SK-N-SH (cell line): ENCODE measurements around the gene FBH1. TPM values are rescaled to one million over a fixed set of nuclear protein-coding genes. Genes with fewer than 3 reads are reported as not detected.

Experiments used
- CTCF ChIA-PET: fragments of 300-600, 350-600 bp; formaldehyde crosslinking; extraction: SDS; loops from one replicate; lab custom pipeline; 2021; lab: Yijun Ruan, JAX
- POLR2A ChIA-PET: fragments of 350-600 bp; sonication (Branson Sonifier 250); formaldehyde crosslinking; extraction: SDS; loops from one replicate; lab custom pipeline; 2020; ENCODE audit warnings: antibody characterized with exemption, inconsistent platforms; lab: Yijun Ruan, JAX
- DNase-seq: peaks from one replicate; pipeline ENCODE4 v3.0.0; 2012
- H2AFZ ChIP-seq: fragments of 200-600 bp; sonication (generic); 2 replicates; pipeline ENCODE4 v1.8.1; 2016; ENCODE audit warnings: antibody characterized with exemption, mild to moderate bottlenecking, low read depth
- H3F3A ChIP-seq: fragments of 200-600 bp; sonication (generic); replicated peaks from 2 replicates; pipeline ENCODE3; 2016; ENCODE audit warnings: antibody characterized with exemption, mild to moderate bottlenecking; ENCODE audit not compliant: insufficient read depth
- H3K27ac ChIP-seq, 2 experiments: fragments of 200-500 bp in 1 of 2; fragments of 200-600 bp in 1 of 2; sonication (Bioruptor generic) in 1 of 2; sonication (generic), shearing (Covaris generic) in 1 of 2; 2 replicates each; pipeline versions ENCODE4 v1.5.1 to v1.6.1; 2014 to 2016; ENCODE audit warnings: low read depth in 2 of 2, inconsistent platforms in 1 of 2, low read length in 1 of 2, mild to moderate bottlenecking in 1 of 2, mixed read lengths in 1 of 2
- H3K27me3 ChIP-seq: fragments of 200-600 bp; sonication (generic), shearing (Covaris generic); 2 replicates; pipeline ENCODE4 v1.6.1; 2016; ENCODE audit warnings: mixed run types; ENCODE audit not compliant: insufficient read depth
- H3K36me3 ChIP-seq, 2 experiments: fragments of 200-500 bp in 1 of 2; fragments of 200-600 bp in 1 of 2; sonication (Bioruptor generic) in 1 of 2; sonication (generic) in 1 of 2; replicated peaks in 1 of 2; 2 replicates each; pipeline versions ENCODE3 to v1.5.1; 2014 to 2016; ENCODE audit warnings: low read length in 1 of 2, mild to moderate bottlenecking in 1 of 2; ENCODE audit not compliant: insufficient read depth in 2 of 2, control insufficient read depth in 1 of 2
- H3K4me1 ChIP-seq, 2 experiments: fragments of 200-500 bp in 1 of 2; fragments of 200-600 bp in 1 of 2; sonication (Bioruptor generic) in 1 of 2; sonication (generic), shearing (Covaris generic) in 1 of 2; 2 replicates each; pipeline versions ENCODE4 v1.5.1 to v1.6.1; 2014 to 2016; ENCODE audit warnings: low read depth in 1 of 2, low read length in 1 of 2, mixed run types in 1 of 2; ENCODE audit not compliant: insufficient read depth in 2 of 2, control insufficient read depth in 1 of 2
- H3K4me2 ChIP-seq: fragments of 200-600 bp; sonication (generic), shearing (Covaris generic); 2 replicates; pipeline ENCODE4 v1.6.1; 2017; ENCODE audit warnings: mixed run types
- H3K4me3 ChIP-seq, 2 experiments: fragments of 200-500 bp in 1 of 2; fragments of 200-600 bp in 1 of 2; sonication (Bioruptor generic) in 1 of 2; sonication (generic), shearing (Covaris generic) in 1 of 2; 2 replicates each; pipeline versions ENCODE4 v1.5.1 to v1.8.1; 2014 to 2016; ENCODE audit warnings: low read depth in 2 of 2, inconsistent platforms in 1 of 2, low read length in 1 of 2, mild to moderate bottlenecking in 1 of 2, mixed read lengths in 1 of 2, moderate library complexity in 1 of 2
- H3K79me2 ChIP-seq: fragments of 200-600 bp; sonication (generic); 2 replicates; pipeline ENCODE4 v1.8.1; 2017; ENCODE audit warnings: mild to moderate bottlenecking; ENCODE audit not compliant: insufficient read depth
- H3K9ac ChIP-seq: fragments of 200-600 bp; sonication (generic); 2 replicates; pipeline ENCODE4 v1.6.1; 2017; ENCODE audit warnings: mixed run types
- H3K9me2 ChIP-seq: fragments of 200-600 bp; sonication (generic); 2 replicates; pipeline ENCODE4 v1.6.1; 2017; ENCODE audit warnings: mixed run types
- H3K9me3 ChIP-seq: fragments of 200-600 bp; sonication (generic); 2 replicates; pipeline ENCODE4 v1.6.1; 2017; ENCODE audit warnings: mixed run types, mild to moderate bottlenecking, moderate library complexity
- H4K20me1 ChIP-seq: fragments of 200-600 bp; sonication (generic); 2 replicates; pipeline ENCODE4 v1.6.1; 2017; ENCODE audit warnings: mild to moderate bottlenecking, mixed run types; ENCODE audit not compliant: insufficient read depth
- CHD2 ChIP-seq: fragments of 150-350 bp; IDR thresholded peaks from 2 replicates; pipeline ENCODE4 v1.6.1; 2018; ENCODE audit warnings: low read length; ENCODE audit not compliant: partially characterized antibody
- EP300 ChIP-seq, 2 experiments: IDR thresholded peaks; 2 replicates each; pipeline versions ENCODE4 v1.4.0 to v1.6.1; 2012; ENCODE audit warnings: borderline replicate concordance in 1 of 2, low read depth in 1 of 2, low read length in 1 of 2
- EZH2phosphoT487 ChIP-seq: fragments of 200-600 bp; sonication (generic); IDR thresholded peaks from 2 replicates; pipeline ENCODE4 v1.6.1; 2017; ENCODE audit warnings: low read depth, mixed run types, mild to moderate bottlenecking, antibody characterized with exemption, moderate library complexity, borderline replicate concordance
- IRF3 ChIP-seq: fragments of 150-350 bp; IDR thresholded peaks from 2 replicates; pipeline ENCODE4 v1.6.1; 2016; ENCODE audit warnings: mild to moderate bottlenecking, low read depth, low read length
- JUND ChIP-seq: IDR thresholded peaks from 2 replicates; pipeline ENCODE4 v1.4.0; 2012
- MAX ChIP-seq: IDR thresholded peaks from 2 replicates; pipeline ENCODE4 v1.4.0; 2012; ENCODE audit warnings: low read depth
- MXI1 ChIP-seq: IDR thresholded peaks from 2 replicates; pipeline ENCODE4 v1.6.1; 2012; ENCODE audit warnings: mild to moderate bottlenecking, low read depth, low read length, improper control_type of control experiment
- NFIC ChIP-seq: IDR thresholded peaks from 2 replicates; pipeline ENCODE4 v1.4.0; 2012; ENCODE audit warnings: borderline replicate concordance
- RCOR1 ChIP-seq: fragments of 150-350 bp; IDR thresholded peaks from 2 replicates; pipeline ENCODE4 v1.6.1; 2017; ENCODE audit warnings: antibody characterized with exemption, low read length
- RXRA ChIP-seq: IDR thresholded peaks from 2 replicates; pipeline ENCODE4 v1.4.0; 2012; ENCODE audit warnings: low read depth, mild to moderate bottlenecking, borderline replicate concordance
- SMC3 ChIP-seq: IDR thresholded peaks from 2 replicates; pipeline ENCODE4 v1.6.1; 2012; ENCODE audit warnings: low read depth, low read length, improper control_type of control experiment
- USF1 ChIP-seq: IDR thresholded peaks from 2 replicates; pipeline ENCODE4 v1.4.0; 2012; ENCODE audit warnings: low read depth, borderline replicate concordance
- ZBTB33 ChIP-seq: IDR thresholded peaks from 2 replicates; pipeline ENCODE4 v1.4.0; 2012; ENCODE audit warnings: low read depth, borderline replicate concordance
- WGBS: methylation state at CpG from one replicate; pipeline ENCODE4 v1.1.6; 2017; ENCODE audit warnings: low lambda C conversion rate; 5-methylcytosine and 5-hydroxymethylcytosine counted together
- polyA plus RNA-seq, 3 experiments: library from polyadenylated mRNA; depleted of rRNA; stranded (reverse); fragments of >200 nt; gene quantifications; 2 replicates each; pipeline ENCODE4 v1.2.3, GENCODE V29; 2012
- TF ChIP-seq, protein P1 (sequence below): IDR thresholded peaks from 2 replicates; pipeline ENCODE4; 2012
- TF ChIP-seq, protein P2 (sequence below): IDR thresholded peaks from 2 replicates; pipeline ENCODE4 v1.6.1; 2012; ENCODE audit warnings: mild to moderate bottlenecking, low read depth, low read length, moderate library complexity

The FBH1 gene
- polyA plus RNA-seq, 1 of the 3 experiments (the other 2 are of a cell fraction): 60.9 TPM

- no peak overlapping the region for H3K27ac ChIP-seq
- H3K9me2 ChIP-seq: no peaks in the 10 kb centered on the region
- peaks cover 6 to 14% of the 10 kb centered on the region in 2 experiments; a peak in 3 of 4 replicates for H3K4me1 ChIP-seq
- H3K4me2 ChIP-seq: no peak overlapping the region
- 0 out of 2 replicates have a peak, but pooled peaks cover 5% of the 10 kb centered on the region for H3K9me3 ChIP-seq
- DNase-seq: no peak
- H3K27me3 ChIP-seq: no peaks in the 10 kb centered on the region
- peaks cover 46 to 49% of the 10 kb centered on the region in 2 experiments for H3K36me3 ChIP-seq
- peaks cover 25% of the 10 kb centered on the region for H4K20me1 ChIP-seq
- no peak overlapping the region for H3K4me3 ChIP-seq
- ChIA-PET CTCF (no interaction called here), POLR2A (no interaction called here)
- H2AFZ ChIP-seq: no peak overlapping the region
- no peak overlapping the region for H3K9ac ChIP-seq
- 86% methylated on average over 2 of the region's 2 CpGs for WGBS
- H3F3A ChIP-seq: no peaks in the 10 kb centered on the region
- TF ChIP-seq ZBTB33: no peak
- TF ChIP-seq IRF3: no peak
- TF ChIP-seq, protein P1, sequence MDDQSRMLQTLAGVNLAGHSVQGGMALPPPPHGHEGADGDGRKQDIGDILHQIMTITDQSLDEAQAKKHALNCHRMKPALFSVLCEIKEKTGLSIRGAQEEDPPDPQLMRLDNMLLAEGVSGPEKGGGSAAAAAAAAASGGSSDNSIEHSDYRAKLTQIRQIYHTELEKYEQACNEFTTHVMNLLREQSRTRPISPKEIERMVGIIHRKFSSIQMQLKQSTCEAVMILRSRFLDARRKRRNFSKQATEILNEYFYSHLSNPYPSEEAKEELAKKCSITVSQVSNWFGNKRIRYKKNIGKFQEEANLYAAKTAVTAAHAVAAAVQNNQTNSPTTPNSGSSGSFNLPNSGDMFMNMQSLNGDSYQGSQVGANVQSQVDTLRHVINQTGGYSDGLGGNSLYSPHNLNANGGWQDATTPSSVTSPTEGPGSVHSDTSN: no peak
- no peak for TF ChIP-seq EZH2phosphoT487
- H3K79me2 ChIP-seq: peaks cover 85% of the 10 kb centered on the region
Observed at GRCh38 chr10:5893321-5893720, 3.3 kb downstream of the FBH1 start.

DNA sequence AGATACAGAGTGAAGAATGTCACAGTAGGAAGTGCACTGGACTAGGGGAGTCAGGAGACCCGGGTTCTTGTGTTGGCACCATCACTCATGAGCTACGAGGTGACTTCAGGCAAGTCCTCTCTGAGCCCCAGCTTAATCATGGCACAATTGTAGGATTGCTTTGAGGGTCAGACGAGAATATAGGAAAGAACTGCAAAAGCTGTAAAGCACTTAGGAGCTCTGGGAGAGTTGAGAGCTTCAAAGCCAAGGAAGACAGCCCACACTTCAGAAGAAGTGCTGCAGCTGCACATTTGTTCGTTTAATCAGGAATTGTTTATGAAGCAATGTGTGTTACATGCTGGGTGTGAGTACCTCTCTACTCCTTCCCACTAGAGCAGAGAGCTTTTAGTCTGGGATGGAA is 4.4 kb downstream of the FBH1 start:
- peaks cover 28% of the 10 kb centered on the region for H4K20me1 ChIP-seq
- peaks cover 46 to 59% of the 10 kb centered on the region in 2 experiments for H3K36me3 ChIP-seq
- peaks cover 6 to 10% of the 10 kb centered on the region in 2 experiments; a peak in 3 of 4 replicates for H3K4me1 ChIP-seq
- H3K4me3 ChIP-seq: no peak overlapping the region
- no peaks in the 10 kb centered on the region for H3K9me2 ChIP-seq
- CTCF ChIA-PET: no interaction called here
- no peak overlapping the region for H3K9ac ChIP-seq
- 0 out of 2 replicates have a peak, but pooled peaks cover 5% of the 10 kb centered on the region for H3K9me3 ChIP-seq
- no peak overlapping the region for H3K4me2 ChIP-seq
- H3K27ac ChIP-seq: no peak overlapping the region
- no peaks in the 10 kb centered on the region for H3K27me3 ChIP-seq
- DNase-seq: no peak
- TF ChIP-seq MXI1 (no peak), USF1 (no peak), RXRA (no peak), MAX (no peak), RCOR1 (no peak), NFIC (no peak), EP300 (IDR thresholded peaks at IDR 0.05; ENCODE audit: borderline replicate concordance in 1 of 2, low read depth in 1 of 2, low read length in 1 of 2) (no peak), SMC3 (no peak), CHD2 (no peak), JUND (no peak)
- TF ChIP-seq, protein P2, sequence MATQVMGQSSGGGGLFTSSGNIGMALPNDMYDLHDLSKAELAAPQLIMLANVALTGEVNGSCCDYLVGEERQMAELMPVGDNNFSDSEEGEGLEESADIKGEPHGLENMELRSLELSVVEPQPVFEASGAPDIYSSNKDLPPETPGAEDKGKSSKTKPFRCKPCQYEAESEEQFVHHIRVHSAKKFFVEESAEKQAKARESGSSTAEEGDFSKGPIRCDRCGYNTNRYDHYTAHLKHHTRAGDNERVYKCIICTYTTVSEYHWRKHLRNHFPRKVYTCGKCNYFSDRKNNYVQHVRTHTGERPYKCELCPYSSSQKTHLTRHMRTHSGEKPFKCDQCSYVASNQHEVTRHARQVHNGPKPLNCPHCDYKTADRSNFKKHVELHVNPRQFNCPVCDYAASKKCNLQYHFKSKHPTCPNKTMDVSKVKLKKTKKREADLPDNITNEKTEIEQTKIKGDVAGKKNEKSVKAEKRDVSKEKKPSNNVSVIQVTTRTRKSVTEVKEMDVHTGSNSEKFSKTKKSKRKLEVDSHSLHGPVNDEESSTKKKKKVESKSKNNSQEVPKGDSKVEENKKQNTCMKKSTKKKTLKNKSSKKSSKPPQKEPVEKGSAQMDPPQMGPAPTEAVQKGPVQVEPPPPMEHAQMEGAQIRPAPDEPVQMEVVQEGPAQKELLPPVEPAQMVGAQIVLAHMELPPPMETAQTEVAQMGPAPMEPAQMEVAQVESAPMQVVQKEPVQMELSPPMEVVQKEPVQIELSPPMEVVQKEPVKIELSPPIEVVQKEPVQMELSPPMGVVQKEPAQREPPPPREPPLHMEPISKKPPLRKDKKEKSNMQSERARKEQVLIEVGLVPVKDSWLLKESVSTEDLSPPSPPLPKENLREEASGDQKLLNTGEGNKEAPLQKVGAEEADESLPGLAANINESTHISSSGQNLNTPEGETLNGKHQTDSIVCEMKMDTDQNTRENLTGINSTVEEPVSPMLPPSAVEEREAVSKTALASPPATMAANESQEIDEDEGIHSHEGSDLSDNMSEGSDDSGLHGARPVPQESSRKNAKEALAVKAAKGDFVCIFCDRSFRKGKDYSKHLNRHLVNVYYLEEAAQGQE: no peak
- whole genome bisulfite sequencing: 98% methylated on average over 4 of the region's 4 CpGs
- peaks cover 88% of the 10 kb centered on the region for H3K79me2 ChIP-seq
- no peaks in the 10 kb centered on the region for H3F3A ChIP-seq
- no peak overlapping the region for H2AFZ ChIP-seq
- POLR2A ChIA-PET: no interaction called here
